ENCODE results near the gene C6orf136.

The C6orf136 gene, protein sequence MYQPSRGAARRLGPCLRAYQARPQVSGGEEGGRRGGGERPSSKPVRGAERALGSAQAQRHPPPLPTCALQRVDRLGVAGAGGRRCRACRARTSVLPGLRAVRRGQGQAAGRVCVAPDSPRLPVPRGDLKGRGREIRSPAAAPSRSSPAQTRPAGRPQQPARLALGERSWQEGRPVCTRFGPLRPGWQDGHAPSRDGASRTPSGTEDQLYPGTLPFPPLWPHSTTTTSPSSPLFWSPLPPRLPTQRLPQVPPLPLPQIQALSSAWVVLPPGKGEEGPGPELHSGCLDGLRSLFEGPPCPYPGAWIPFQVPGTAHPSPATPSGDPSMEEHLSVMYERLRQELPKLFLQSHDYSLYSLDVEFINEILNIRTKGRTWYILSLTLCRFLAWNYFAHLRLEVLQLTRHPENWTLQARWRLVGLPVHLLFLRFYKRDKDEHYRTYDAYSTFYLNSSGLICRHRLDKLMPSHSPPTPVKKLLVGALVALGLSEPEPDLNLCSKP

DNA sequence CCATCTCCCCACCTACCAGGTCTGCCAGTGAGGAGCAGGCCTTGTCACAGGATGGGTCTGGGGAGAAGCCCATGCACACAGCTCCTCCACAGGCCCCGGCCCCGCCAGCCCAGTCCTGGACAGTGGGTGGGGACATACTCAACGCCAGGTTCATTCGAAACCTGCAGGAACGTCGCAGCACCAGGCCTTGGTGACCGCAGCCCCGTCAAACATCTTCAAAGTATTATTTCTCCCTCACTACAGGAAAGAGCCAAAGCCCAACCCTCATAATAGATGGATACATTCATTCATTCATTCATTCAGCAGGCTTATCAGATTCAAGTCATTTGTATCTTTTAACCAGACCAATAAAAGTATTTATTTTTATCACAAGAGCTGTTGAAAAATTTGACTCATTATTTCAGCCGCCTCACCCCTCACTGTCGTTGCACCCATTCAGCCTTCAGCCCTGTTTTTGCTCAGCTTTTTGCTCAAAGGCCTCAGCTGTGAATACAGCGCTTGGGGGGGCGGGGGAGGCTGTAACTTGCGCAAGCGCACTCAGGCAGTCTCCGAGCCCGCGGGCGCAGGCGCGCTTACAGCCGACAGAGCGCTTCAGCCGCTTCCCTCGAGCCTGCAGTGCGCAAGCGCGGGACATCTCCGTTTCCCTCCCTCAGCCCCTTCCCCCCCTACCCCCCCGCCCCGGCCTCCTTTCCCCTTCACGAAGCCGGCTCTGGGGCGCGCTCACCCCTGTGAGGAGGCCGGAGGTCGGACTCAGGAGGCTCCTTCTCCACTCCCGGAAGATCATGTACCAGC, at the start of gene C6orf136:
TSS of gene C6orf136 (plus strand) at position 684 of the 792 bp plus-strand sequence. CDS start at position 783, 99 bp downstream.
- DNase-seq (ENCODE audit: low read depth), result peak; percentile 80

GRCh38 chr6:30597315-30598144, 49.4 kb upstream of the C6orf136 start:
- DNase-seq (ENCODE audit: low read depth), result peak; percentile 62

DNA sequence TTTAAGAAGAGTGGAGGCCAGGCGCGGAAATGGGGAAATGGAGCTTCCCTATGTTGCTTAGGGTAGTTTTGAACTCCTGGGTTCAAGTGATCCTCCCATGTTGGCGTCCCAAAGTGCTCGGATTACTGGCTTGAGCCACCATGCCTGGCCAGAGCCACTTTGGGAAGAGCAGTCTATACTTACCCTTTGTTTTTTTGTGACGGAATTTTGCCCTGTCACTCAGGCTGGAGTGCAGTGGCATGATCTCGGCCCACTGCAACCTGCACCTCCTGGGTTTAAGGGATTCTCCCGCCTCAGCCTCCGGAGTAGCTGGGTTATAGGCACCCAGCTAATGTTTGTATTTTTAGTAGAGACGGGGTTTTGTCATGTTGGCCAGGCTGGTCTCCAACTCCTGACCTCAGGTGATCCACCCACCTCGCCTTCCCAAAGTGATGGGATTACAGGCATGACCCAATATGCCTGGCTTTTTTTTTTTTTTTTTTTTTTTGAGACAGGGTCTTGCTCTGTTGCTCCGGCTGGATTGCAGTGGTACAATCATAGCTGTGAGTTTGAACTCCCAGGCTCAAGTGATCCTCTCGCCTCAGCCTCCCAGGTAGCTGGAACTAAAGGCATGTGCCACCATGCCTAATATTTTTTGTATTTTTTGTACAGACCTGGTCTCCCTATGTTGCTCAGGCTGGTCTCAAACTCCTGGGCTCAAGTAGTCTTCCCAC, 47.9 kb upstream of the C6orf136 start:
- DNase-seq (ENCODE audit: low read depth), result no peak

- no peak for DNase-seq (ENCODE audit: low read depth)
Measured at GRCh38 chr6:30599625-30600324, 47.2 kb upstream of the C6orf136 start.

DNA sequence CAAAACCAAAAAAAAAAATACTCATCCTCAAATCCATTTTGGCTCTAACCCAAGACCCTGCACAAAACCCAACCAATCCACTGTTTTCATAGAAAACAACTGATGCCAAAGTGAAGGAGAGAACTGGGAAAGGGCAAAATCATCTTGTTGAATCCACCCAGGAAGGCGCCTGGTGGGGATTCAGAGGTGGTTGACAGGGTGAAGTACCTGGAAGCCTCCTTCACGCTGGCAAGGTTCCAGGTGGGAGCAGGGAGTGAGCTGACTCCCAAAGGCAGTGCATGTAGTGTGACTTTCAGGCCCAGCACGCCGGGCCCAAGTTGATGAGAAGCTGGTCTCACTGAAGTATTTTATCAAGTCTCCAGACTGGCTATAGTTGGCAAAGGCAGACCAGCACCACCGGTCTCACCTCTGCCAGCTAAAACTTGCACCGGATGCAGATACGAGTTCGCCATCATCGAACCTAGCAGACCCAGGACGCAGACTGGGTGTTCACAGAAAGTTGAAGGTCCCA, 46.4 kb upstream of the C6orf136 start:
- no peak for DNase-seq (ENCODE audit: low read depth)

DNA sequence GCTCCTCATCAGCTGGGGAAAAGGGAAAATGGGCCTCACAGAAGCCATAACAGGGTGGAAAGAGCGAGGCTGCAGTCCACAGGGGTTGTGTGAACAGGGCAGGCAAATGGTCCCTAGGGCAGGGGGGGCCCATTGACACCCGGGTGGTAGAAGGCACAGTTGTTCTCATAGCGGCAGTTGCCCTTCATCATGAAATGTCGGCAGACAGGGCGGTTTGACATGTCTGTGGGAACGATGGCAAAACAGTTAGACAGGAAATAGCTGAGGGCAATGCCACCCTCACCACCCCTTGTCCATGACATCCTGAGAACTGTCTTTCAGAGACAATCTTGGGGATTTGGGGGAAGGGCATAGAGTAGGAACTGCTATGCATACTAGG, 45.5 kb upstream of the C6orf136 start:
- no peak for DNase-seq (ENCODE audit: low read depth)

- no peak for DNase-seq (ENCODE audit: low read depth)
Measured at GRCh38 chr6:30601815-30602641, 44.9 kb upstream of the C6orf136 start.

GRCh38 chr6:30603961-30604360, 43.0 kb upstream of the C6orf136 start:
- no peak for DNase-seq (ENCODE audit: low read depth)

DNA sequence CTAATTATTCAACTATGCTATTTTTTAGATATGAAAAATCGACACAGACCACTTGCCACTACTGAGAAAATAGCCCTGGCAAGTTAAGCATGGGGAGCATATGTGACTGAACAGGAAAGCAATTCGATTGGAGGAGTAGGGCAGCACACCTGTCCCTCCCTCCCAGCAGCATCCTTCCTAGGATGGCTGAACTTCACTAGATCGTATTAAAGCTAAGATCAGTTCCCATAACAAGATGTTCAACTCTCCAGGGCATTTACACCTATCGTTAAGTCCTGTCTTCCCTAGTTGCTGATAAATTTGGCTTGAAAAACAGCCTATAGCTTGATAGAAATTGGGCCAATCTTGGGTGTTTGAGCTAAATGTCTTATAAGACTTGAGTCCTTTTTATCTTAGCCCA, 36.9 kb upstream of the C6orf136 start:
- no peak for DNase-seq (ENCODE audit: low read depth)

GRCh38 chr6:30611150-30611855, 35.6 kb upstream of the C6orf136 start:
- DNase-seq (ENCODE audit: low read depth), result no peak

DNA sequence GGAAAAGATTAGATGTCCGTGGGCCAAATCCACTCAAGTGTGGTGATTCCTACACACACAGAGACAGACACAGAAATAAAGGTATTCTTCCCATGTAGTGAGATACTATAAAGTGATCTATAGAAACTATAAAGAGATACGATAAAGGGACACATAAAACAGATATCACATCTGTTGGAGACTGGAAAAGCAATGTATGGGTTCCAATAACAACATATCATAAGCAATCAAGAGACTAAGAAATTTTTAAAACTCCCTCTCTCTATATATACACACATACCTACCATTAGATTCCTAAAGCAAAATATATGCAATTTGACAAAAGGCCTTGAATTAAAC, 35.1 kb upstream of the C6orf136 start:
- no peak for DNase-seq (ENCODE audit: low read depth)

GRCh38 chr6:30612213-30612612, 34.7 kb upstream of the C6orf136 start:
- no peak for DNase-seq (ENCODE audit: low read depth)

DNA sequence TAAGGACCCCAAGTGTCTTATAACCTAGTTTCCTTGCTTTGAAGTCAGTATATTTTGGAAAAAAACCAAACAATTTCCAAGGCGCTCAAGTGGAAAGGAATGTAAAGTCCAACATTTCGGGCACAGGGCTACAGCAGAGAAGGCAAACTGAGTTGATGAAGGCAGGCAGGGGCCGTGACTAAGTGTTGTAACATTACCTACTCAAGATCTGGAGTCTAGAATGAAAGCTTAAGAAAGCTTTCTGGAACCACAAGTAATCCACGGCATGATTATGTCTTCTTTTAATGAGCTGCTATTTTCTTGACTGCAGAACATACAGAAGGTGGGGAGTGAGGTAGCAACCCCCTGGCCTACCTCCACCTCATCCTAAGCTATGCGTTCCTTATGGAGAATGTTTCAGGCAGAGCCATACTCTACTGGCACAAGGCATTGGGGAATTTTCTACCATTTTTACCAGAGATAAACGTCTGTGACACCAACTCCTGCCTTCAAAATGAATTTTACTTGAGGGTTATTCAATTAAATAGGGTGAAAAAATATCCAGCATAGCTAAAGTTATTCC, 34.2 kb upstream of the C6orf136 start:
- no peak for DNase-seq (ENCODE audit: low read depth)

GRCh38 chr6:30613251-30614043, 33.5 kb upstream of the C6orf136 start:
- DNase-seq (ENCODE audit: low read depth), result no peak

- DNase-seq (ENCODE audit: low read depth), result no peak
Measured at GRCh38 chr6:30614044-30614842, 32.7 kb upstream of the C6orf136 start.

- DNase-seq (ENCODE audit: low read depth), result peak; percentile 55
Measured at GRCh38 chr6:30614843-30615218, 32.1 kb upstream of the C6orf136 start.
